ENCODE results near the gene PSMD11.

PSMD11 gene

DNA sequence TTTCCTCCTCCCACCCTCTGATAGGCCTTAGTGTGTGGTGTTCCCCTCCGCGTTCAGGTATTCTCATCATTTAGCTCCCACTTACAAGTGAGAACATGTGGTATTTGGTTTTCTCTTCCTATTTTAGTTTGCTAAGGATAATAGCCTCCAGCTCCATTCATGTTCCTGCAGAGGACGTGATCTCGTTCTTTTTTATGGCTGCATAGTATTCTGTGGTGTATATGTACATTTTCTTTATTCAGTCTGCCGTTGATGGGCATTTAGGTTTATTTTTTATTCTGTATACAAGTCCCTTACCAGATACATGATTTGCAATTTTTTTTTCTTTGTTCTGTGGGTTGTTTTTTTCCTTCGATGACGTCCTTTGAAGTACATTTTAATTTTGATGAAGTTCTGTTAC is 23.6 kb downstream of the PSMD11 start:
- no peak for DNase-seq (ENCODE audit: low read depth)

- DNase-seq (ENCODE audit: low read depth), result no peak
Observed at GRCh38 chr17:32470405-32471167, 26.3 kb downstream of the PSMD11 start.

GRCh38 chr17:32471652-32472051 is 27.3 kb downstream of the PSMD11 start:
- DNase-seq (ENCODE audit: low read depth), result no peak

- DNase-seq (ENCODE audit: low read depth), result no peak
Observed at GRCh38 chr17:32475258-32475657, 30.9 kb downstream of the PSMD11 start.

DNA sequence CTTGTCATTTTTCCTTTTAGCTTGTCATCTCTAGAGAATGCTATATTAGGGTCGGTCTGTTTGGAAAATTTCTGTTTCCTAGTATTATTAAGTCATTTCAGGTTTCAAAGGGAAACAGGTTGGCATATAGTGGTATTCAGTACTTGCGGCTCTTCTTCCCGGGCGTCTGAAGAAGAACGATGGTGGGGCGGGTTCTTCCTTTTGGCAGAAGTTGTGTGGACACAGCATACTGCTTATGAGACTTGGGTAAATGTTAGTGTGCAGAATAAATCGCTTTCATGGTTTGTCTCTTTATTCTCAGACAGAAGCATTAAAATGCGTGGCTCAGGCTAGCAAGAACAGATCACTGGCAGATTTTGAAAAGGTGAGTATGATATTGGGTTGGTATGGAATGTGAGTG is 32.9 kb downstream of the PSMD11 start:
- DNase-seq (ENCODE audit: low read depth), result no peak

- no peak for DNase-seq (ENCODE audit: low read depth)
Observed at GRCh38 chr17:32479074-32479617, 34.8 kb downstream of the PSMD11 start.

DNA sequence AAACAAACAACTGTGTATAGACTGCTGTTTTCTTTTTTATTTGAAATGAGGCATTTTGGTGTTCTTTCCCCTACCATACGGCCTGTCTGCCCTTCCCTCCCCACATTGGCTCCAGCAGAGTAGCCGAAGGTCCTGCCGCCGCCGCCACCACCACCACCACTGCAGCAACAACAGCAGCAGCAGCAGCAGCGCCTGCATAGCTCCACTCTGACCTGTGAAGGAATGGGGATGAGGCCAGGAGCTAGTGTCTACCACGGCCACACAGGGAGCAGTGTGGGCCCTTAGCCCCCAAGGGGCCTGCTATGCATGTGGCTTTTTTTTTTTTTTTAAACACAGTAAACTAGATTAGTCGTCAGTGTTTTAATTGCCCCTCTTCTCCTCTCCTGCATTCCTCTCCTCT is 36.9 kb downstream of the PSMD11 start:
- DNase-seq (ENCODE audit: low read depth), result no peak

DNA sequence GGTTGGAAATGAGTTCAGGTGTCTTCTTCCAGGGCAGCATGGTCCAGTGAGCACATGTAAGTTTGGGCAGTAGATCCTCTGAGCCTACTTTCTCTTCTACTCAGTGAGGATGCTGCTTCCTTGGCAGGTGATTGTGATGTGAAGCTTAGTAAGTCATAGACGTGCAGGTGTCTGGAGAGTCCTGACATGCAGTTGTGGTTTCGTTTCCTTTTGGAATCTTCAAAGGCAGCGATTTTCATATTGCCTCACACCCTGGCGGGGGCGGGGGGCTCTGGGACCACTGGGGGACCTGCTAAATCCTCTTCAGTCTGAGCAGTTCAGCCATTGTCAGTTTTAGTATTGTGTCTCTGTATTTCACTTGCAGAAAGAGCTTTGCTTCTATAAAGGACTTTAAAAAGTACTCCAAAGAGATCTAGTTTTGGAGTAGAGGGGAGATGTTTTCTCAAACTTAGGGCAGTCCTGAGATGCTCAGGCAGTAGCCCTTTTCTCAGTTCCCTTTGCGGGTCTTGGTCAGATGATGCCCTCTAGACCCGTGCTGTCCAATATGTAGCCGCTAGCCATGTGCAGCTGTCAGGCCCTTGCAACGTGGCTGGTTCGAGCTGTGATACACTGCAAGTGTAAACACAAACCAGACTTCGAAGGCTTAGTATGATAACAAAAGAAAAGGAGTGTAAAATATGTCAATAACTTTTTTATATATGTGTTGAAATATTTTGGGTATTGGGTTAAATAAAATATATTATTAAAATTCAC is 38.4 kb downstream of the PSMD11 start:
- DNase-seq (ENCODE audit: low read depth), result no peak

GRCh38 chr17:32483451-32484019 is 39.2 kb downstream of the PSMD11 start:
- peak; percentile 56 for DNase-seq (ENCODE audit: low read depth)

DNA sequence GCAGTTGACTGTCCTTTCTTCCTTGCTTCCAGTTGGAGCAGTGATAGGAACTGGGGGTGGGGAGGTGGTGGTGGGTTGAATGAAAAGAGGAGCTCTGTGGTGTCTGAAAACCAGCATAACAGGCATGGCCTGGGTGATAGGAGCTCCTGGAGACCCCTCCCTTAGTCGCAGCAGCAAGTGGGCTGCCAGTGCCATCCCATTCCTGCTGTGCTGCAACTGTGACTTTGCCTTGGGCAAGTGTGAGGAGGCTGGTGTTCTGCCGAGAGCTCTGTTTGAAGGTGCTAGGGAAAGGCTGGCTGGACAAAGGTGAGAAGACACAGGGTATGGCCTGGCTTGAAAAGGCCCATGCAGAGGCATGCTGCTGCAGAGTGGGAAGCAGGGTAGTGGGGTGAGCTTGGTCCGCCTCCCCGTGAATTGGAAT is 39.7 kb downstream of the PSMD11 start:
- no peak for DNase-seq (ENCODE audit: low read depth)

DNA sequence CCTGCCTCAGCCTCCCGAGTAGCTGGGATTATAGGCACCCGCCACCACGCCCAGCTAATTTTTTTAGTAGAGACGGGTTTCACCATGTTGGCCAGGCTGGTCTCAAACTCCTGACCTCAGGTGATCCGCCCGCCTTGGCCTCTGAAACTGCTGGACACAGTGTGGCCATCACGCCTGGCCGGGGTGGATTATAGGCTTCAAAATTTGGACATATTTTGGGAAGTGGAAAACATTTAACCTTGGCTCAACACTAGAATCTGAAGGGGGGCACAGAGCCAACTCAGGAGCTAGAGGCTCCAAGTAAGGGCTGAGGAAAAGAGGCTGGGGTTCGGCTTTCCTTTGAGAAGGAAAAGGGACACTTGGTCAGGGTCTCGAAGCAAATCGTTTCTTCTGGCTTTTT is 40.3 kb downstream of the PSMD11 start:
- no peak for DNase-seq (ENCODE audit: low read depth)

GRCh38 chr17:32485261-32486110 is 41.2 kb downstream of the PSMD11 start:
- no peak for DNase-seq (ENCODE audit: low read depth)

GRCh38 chr17:32486111-32486700 is 41.9 kb downstream of the PSMD11 start:
- DNase-seq (ENCODE audit: low read depth), result peak; percentile 50

DNA sequence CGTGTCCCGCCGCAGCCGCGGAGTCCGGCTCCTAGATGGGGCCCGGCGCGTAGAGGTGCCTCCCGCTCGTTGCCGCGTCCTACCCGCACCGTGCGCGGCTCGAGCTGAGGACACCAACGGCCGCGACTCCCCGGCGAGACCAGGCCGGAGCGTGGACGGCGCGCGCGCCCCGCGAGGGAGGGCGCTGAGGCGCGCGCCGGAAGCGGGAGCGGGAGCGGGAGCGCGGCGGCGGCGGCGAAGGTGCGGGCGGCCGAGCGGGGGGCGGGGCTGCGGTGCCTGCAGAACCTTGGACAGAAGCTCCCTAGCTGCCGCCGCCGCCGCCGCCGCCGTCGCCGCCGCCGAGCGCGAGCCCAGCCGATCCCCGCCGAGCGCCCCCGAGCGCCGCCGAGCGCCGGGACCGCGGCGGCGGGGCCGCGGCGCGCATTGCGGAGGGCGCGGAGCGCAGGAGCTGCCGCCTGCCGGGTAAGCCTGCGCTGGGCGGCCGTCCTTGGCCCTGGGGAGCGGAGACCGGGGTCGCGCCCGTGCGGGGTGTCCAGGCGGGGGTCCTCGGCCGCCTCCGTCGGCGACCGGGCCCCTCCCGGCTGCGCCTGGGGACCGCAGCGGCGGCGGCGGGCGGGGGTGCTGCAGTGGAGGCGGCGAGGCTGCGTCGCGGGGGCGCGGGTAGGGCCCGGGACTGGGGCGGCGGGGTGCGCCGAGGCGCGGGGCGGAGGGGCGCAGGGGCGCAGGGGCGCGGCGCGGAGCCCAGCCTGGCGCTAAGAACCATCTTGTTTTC is 42.6 kb downstream of the PSMD11 start, which contains the start of gene CDK5R1:
CDK5R1 (plus strand) TSS at position 293 of the 772 bp plus-strand sequence. CDS start 628 bp downstream, outside the sequence.
- DNase-seq (ENCODE audit: low read depth), result peak; percentile 33

DNA sequence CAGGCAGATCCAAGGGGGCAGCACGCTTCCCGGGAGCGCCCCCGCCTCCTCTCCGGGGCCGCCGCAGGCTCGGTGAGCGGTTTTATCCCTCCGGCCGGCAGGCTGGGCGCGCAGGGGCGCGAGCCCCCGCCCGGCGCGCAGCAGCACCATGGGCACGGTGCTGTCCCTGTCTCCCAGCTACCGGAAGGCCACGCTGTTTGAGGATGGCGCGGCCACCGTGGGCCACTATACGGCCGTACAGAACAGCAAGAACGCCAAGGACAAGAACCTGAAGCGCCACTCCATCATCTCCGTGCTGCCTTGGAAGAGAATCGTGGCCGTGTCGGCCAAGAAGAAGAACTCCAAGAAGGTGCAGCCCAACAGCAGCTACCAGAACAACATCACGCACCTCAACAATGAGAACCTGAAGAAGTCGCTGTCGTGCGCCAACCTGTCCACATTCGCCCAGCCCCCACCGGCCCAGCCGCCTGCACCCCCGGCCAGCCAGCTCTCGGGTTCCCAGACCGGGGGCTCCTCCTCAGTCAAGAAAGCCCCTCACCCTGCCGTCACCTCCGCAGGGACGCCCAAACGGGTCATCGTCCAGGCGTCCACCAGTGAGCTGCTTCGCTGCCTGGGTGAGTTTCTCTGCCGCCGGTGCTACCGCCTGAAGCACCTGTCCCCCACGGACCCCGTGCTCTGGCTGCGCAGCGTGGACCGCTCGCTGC is 43.3 kb downstream of the PSMD11 start:
- DNase-seq (ENCODE audit: low read depth), result no peak

- no peak for DNase-seq (ENCODE audit: low read depth)
Observed at GRCh38 chr17:32488177-32488542, 43.9 kb downstream of the PSMD11 start.

DNA sequence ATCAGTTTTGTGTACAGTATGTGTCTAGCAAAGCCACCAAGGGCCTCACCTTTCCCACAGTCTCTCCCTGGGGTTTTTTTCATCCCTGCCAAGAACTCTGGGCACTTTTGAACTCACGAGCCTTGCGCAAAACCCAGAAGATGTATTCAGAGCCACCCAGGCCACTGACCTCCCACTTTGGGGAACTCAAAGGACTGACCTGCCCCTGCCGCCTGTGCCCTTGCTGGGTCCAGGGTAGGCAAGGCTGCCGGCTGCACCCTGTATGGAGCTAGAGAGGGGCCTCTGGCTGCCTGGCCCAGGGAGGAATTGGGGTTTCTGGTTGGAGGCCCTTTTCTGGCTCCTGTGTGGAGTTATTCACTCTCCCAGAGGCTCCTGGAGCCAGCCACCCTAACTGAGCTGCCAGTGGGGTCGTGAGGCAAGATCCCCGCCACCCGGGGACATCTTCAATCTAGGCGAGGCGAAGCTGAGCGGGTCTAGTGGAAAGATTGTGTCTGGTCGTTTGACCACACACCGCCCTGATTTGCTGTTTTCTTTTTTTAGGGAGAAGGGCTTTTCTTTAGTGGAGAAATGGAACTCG is 44.4 kb downstream of the PSMD11 start:
- no peak for DNase-seq (ENCODE audit: low read depth)

- DNase-seq (ENCODE audit: low read depth), result no peak
Observed at GRCh38 chr17:32489320-32490100, 45.2 kb downstream of the PSMD11 start.

- DNase-seq (ENCODE audit: low read depth), result no peak
Observed at GRCh38 chr17:32490101-32490482, 45.8 kb downstream of the PSMD11 start.

Data from amniotic epithelial cell (primary cell).